ENCODE data around the gene HS3ST4. TPM values are rescaled to one million over a fixed set of nuclear protein-coding genes. Genes with fewer than 3 reads are reported as not detected.

HS3ST4 gene
- total RNA-seq, 1 donor from 2014 or later: 1.1 TPM

GRCh38 chr16:26102369-26102768, 410.6 kb downstream of the HS3ST4 start:
- DNase-seq: no peak
- no peak overlapping the region for H3K27ac Mint-ChIP-seq (ENCODE audit: unreplicated experiment)
- TF ChIP-seq, protein P1, sequence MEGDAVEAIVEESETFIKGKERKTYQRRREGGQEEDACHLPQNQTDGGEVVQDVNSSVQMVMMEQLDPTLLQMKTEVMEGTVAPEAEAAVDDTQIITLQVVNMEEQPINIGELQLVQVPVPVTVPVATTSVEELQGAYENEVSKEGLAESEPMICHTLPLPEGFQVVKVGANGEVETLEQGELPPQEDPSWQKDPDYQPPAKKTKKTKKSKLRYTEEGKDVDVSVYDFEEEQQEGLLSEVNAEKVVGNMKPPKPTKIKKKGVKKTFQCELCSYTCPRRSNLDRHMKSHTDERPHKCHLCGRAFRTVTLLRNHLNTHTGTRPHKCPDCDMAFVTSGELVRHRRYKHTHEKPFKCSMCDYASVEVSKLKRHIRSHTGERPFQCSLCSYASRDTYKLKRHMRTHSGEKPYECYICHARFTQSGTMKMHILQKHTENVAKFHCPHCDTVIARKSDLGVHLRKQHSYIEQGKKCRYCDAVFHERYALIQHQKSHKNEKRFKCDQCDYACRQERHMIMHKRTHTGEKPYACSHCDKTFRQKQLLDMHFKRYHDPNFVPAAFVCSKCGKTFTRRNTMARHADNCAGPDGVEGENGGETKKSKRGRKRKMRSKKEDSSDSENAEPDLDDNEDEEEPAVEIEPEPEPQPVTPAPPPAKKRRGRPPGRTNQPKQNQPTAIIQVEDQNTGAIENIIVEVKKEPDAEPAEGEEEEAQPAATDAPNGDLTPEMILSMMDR (IDR thresholded peaks at IDR 0.05; ENCODE audit: partially characterized antibody, unreplicated experiment): no peak
- H3K4me3 Mint-ChIP-seq (ENCODE audit: unreplicated experiment): no peak overlapping the region
- no peaks in the 10 kb centered on the region for H3K36me3 Mint-ChIP-seq (ENCODE audit: unreplicated experiment)
- H3K9me3 Mint-ChIP-seq (ENCODE audit: unreplicated experiment): no peaks in the 10 kb centered on the region
- peaks cover 2% of the 10 kb centered on the region for H3K27me3 Mint-ChIP-seq (ENCODE audit: unreplicated experiment)
- no peaks in the 10 kb centered on the region for H3K4me1 Mint-ChIP-seq (ENCODE audit: low read depth, unreplicated experiment)

GRCh38 chr16:26108836-26109505, 417.2 kb downstream of the HS3ST4 start:
- no peak overlapping the region for H3K27ac Mint-ChIP-seq (ENCODE audit: unreplicated experiment)
- H3K4me1 Mint-ChIP-seq (ENCODE audit: low read depth, unreplicated experiment): no peaks in the 10 kb centered on the region
- H3K36me3 Mint-ChIP-seq (ENCODE audit: unreplicated experiment): no peaks in the 10 kb centered on the region
- TF ChIP-seq, protein P1 (IDR thresholded peaks at IDR 0.05; ENCODE audit: partially characterized antibody, unreplicated experiment): no peak
- no peaks in the 10 kb centered on the region for H3K27me3 Mint-ChIP-seq (ENCODE audit: unreplicated experiment)
- no peak for DNase-seq
- H3K9me3 Mint-ChIP-seq (ENCODE audit: unreplicated experiment): peaks cover 1% of the 10 kb centered on the region
- H3K4me3 Mint-ChIP-seq (ENCODE audit: unreplicated experiment): no peak overlapping the region

DNA sequence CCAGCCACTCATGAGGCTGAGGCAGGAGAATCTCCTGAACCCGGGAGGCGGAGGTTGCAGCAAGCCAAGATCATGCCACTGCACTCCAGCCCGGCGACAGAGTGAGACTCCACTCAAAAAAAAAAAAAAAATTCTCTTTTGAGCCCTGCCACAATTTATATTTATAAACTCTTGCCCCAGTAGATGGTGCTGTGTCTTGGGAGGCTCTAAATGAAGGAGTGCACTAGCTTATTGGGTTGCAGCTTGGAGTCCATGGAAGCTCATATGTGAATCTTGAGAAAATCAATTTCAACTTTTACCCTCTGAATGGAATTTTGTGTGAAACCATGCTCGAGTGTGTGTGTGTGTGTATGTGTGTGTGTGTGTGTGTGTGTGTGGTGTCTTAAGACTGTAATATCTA, 420.1 kb downstream of the HS3ST4 start:
- Mint-ChIP-seq H3K27me3 (ENCODE audit: unreplicated experiment) (no peaks in the 10 kb centered on the region), H3K4me3 (ENCODE audit: unreplicated experiment) (no peak overlapping the region), H3K36me3 (ENCODE audit: unreplicated experiment) (no peaks in the 10 kb centered on the region), H3K9me3 (ENCODE audit: unreplicated experiment) (peaks cover 1% of the 10 kb centered on the region), H3K27ac (ENCODE audit: unreplicated experiment) (no peak overlapping the region), H3K4me1 (ENCODE audit: low read depth, unreplicated experiment) (no peaks in the 10 kb centered on the region)
- no peak for DNase-seq
- TF ChIP-seq, protein P1 (IDR thresholded peaks at IDR 0.05; ENCODE audit: partially characterized antibody, unreplicated experiment): no peak

- H3K27me3 Mint-ChIP-seq (ENCODE audit: unreplicated experiment): no peaks in the 10 kb centered on the region
- H3K9me3 Mint-ChIP-seq (ENCODE audit: unreplicated experiment): peaks cover 1% of the 10 kb centered on the region
- DNase-seq: no peak
- H3K4me3 Mint-ChIP-seq (ENCODE audit: unreplicated experiment): no peak overlapping the region
- no peaks in the 10 kb centered on the region for H3K36me3 Mint-ChIP-seq (ENCODE audit: unreplicated experiment)
- TF ChIP-seq, protein P1 (IDR thresholded peaks at IDR 0.05; ENCODE audit: partially characterized antibody, unreplicated experiment): no peak
- H3K4me1 Mint-ChIP-seq (ENCODE audit: low read depth, unreplicated experiment): no peaks in the 10 kb centered on the region
- H3K27ac Mint-ChIP-seq (ENCODE audit: unreplicated experiment): no peak overlapping the region
Observed at GRCh38 chr16:26118575-26118974, 426.8 kb downstream of the HS3ST4 start.

DNA sequence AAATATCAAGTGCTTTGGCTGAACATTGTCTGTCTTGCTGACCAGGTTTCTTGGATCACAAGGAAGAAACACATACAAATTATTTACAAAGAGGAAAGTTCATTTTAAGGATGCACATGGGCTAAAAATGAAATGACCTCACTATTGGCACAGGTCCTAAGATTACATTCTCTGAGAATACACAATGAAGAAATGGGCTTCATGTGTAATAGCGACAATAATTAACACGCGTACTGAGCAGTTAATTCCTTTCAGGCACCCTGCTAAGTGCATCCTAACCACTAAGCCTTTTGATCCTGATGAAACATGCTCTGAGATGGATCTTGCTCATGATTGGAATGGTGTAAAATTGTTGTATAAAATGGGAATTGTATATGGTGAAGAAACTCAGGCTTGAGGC, 429.0 kb downstream of the HS3ST4 start:
- H3K4me1 Mint-ChIP-seq (ENCODE audit: low read depth, unreplicated experiment): no peaks in the 10 kb centered on the region
- peaks cover 2% of the 10 kb centered on the region for H3K9me3 Mint-ChIP-seq (ENCODE audit: unreplicated experiment)
- H3K27ac Mint-ChIP-seq (ENCODE audit: unreplicated experiment): no peak overlapping the region
- no peak overlapping the region for H3K4me3 Mint-ChIP-seq (ENCODE audit: unreplicated experiment)
- DNase-seq: no peak
- H3K27me3 Mint-ChIP-seq (ENCODE audit: unreplicated experiment): no peaks in the 10 kb centered on the region
- H3K36me3 Mint-ChIP-seq (ENCODE audit: unreplicated experiment): no peaks in the 10 kb centered on the region
- TF ChIP-seq, protein P1 (IDR thresholded peaks at IDR 0.05; ENCODE audit: partially characterized antibody, unreplicated experiment): no peak

Data from glutamatergic neuron (in vitro differentiated cells).